NCI-H345 (cell line): ENCODE measurements around the gene RSAD1.
"Not testable (repeated sequence)": the region's sequence is repeated elsewhere in the genome, so short reads cannot be mapped to it uniquely, and the experiment has no call there.

Experiments used
- DNase-seq: peaks from one replicate; lab custom pipeline; 2025; lab: John Stamatoyannopoulos, UW

RSAD1 gene

GRCh38 chr17:50472761-50473161 lies 5.9 kb upstream of the RSAD1 start:
- DNase-seq, result not testable (repeated sequence)

- DNase-seq, result no peak
Measured at GRCh38 chr17:50473901-50474300, 4.8 kb upstream of the RSAD1 start.

- no peak for DNase-seq
Measured at GRCh38 chr17:50474523-50474922, 4.1 kb upstream of the RSAD1 start.

GRCh38 chr17:50475362-50475761 lies 3.3 kb upstream of the RSAD1 start:
- no peak for DNase-seq

- not testable (repeated sequence) for DNase-seq
Measured at GRCh38 chr17:50475775-50476544, 2.7 kb upstream of the RSAD1 start.

GRCh38 chr17:50476545-50477315 lies 1.9 kb upstream of the RSAD1 start:
- DNase-seq, result no peak

- DNase-seq, result no peak
Measured at GRCh38 chr17:50477976-50478375, 684 bp upstream of the RSAD1 start.

GRCh38 chr17:50479522-50480141 lies 972 bp downstream of the RSAD1 start:
- DNase-seq, result peak; percentile 79

GRCh38 chr17:50480142-50480764 lies 1.6 kb downstream of the RSAD1 start:
- DNase-seq, result no peak

GRCh38 chr17:50480854-50481490 lies 2.3 kb downstream of the RSAD1 start:
- DNase-seq, result no peak

GRCh38 chr17:50481648-50482047 lies 3.0 kb downstream of the RSAD1 start:
- no peak for DNase-seq

- no peak for DNase-seq
Measured at GRCh38 chr17:50482110-50482509, 3.5 kb downstream of the RSAD1 start.

GRCh38 chr17:50482516-50482915 lies 3.9 kb downstream of the RSAD1 start:
- peak; percentile 59 for DNase-seq

- no peak for DNase-seq
Measured at GRCh38 chr17:50483266-50483665, 4.6 kb downstream of the RSAD1 start.

GRCh38 chr17:50484386-50485155 lies 5.9 kb downstream of the RSAD1 start:
- DNase-seq, result no peak

- no peak for DNase-seq
Measured at GRCh38 chr17:50487213-50488096, 8.8 kb downstream of the RSAD1 start.

GRCh38 chr17:50488880-50489279 lies 10.2 kb downstream of the RSAD1 start:
- no peak for DNase-seq

- DNase-seq, result no peak
Measured at GRCh38 chr17:50491505-50491904, 12.8 kb downstream of the RSAD1 start.

GRCh38 chr17:50492214-50492613 lies 13.6 kb downstream of the RSAD1 start:
- no peak for DNase-seq

- DNase-seq, result no peak
Measured at GRCh38 chr17:50493744-50494143, 15.1 kb downstream of the RSAD1 start.
